CD4-positive, alpha-beta T cell (primary cell): ENCODE data around the gene KMO. TPM values are rescaled to one million over a fixed set of nuclear protein-coding genes. Genes with fewer than 3 reads are reported as not detected.

Source experiments
- ATAC-seq: fragments of 200-7000 bp; cut with Tn5 transposase; one replicate; pipeline ENCODE4 v1.10.0; 2022; ENCODE audit warnings: mild to moderate bottlenecking; ENCODE audit not compliant: poor library complexity
- CTCF ChIA-PET: fragments of 350-600 bp; sonication (Branson Sonifier 250); formaldehyde crosslinking; loops from one replicate; lab custom pipeline; 2021; ENCODE audit warnings: antibody characterized with exemption, inconsistent platforms; lab: Charles Lee
- POLR2A ChIA-PET: fragments of 350-600 bp; sonication (Branson Sonifier 250); formaldehyde crosslinking; loops from one replicate; lab custom pipeline; 2021; ENCODE audit warnings: antibody characterized with exemption, inconsistent platforms; lab: Charles Lee
- DNase-seq, 14 experiments: peaks; one replicate each; pipeline ENCODE4 v3.0.0-alpha.2; 2013 to 2020; ENCODE audit warnings: mixed read lengths in 2 of 14
- H3K27ac ChIP-seq, 2 donors: one replicate each; pipeline versions ENCODE4 v1.5.1 to v1.7.0; 2013; ENCODE audit warnings: low read length in 2 of 2, low read depth in 1 of 2, mild to moderate bottlenecking in 1 of 2
- H3K27me3 ChIP-seq, 2 experiments: 1 replicate in 1 of 2; 2 replicates in 1 of 2; pipeline versions ENCODE4 v1.6.1 to v1.7.0; 2013; ENCODE audit warnings: low read length in 2 of 2, control low read depth in 1 of 2, mild to moderate bottlenecking in 1 of 2, moderate library complexity in 1 of 2; ENCODE audit not compliant: insufficient read depth in 2 of 2, control insufficient read depth in 1 of 2
- H3K36me3 ChIP-seq: one replicate; pipeline ENCODE4 v1.6.1; 2013; ENCODE audit warnings: low read length, control low read depth; ENCODE audit not compliant: insufficient read depth
- H3K4me1 ChIP-seq: one replicate; pipeline ENCODE4 v1.6.1; 2013; ENCODE audit warnings: low read length, control low read depth; ENCODE audit not compliant: insufficient read depth
- H3K4me3 ChIP-seq: one replicate; pipeline ENCODE4 v1.5.1; 2013; ENCODE audit warnings: mild to moderate bottlenecking, low read length, moderate library complexity
- H3K9me3 ChIP-seq, 2 experiments: 1 replicate in 1 of 2; 2 replicates in 1 of 2; pipeline versions ENCODE4 v1.6.1 to v1.7.0; 2013; ENCODE audit warnings: low read length in 2 of 2, mild to moderate bottlenecking in 2 of 2, control low read depth in 1 of 2, moderate library complexity in 1 of 2; ENCODE audit not compliant: control insufficient read depth in 1 of 2, insufficient read depth in 1 of 2
- H3K27ac Mint-ChIP-seq: one replicate; pipeline ENCODE4 v1.8.0; 2020; ENCODE audit warnings: mixed read lengths
- H3K27me3 Mint-ChIP-seq: one replicate; pipeline ENCODE4 v1.8.0; 2021; ENCODE audit warnings: mixed read lengths
- H3K36me3 Mint-ChIP-seq: one replicate; pipeline ENCODE4 v1.8.0; 2021; ENCODE audit warnings: low read depth, mixed read lengths
- H3K4me1 Mint-ChIP-seq: one replicate; pipeline ENCODE4 v1.8.0; 2021; ENCODE audit warnings: low read depth, mixed read lengths
- H3K4me3 Mint-ChIP-seq: one replicate; pipeline ENCODE4 v1.8.0; 2020; ENCODE audit warnings: mild to moderate bottlenecking, mixed read lengths
- H3K9me3 Mint-ChIP-seq: one replicate; pipeline ENCODE4 v1.8.0; 2020; ENCODE audit warnings: mixed read lengths
- CTCF ChIP-seq: fragments of 200-600 bp; IDR thresholded peaks from one replicate; pipeline ENCODE4 v1.8.0; 2022; ENCODE audit warnings: antibody characterized with exemption, mild to moderate bottlenecking
- intact Hi-C, 2 experiments: fragments of 100-400 bp; cut with DNase I in 1 of 2; cut with micrococcal nuclease in 1 of 2; formaldehyde crosslinking; loops; one replicate each; pipeline versions ENCODE4 v1.15.1 to v1.9.0; 2023 to 2025; cut with DNase I, micrococcal nuclease
- total RNA-seq, 174 experiments: library from RNA in 2 of 174; stranded (reverse) in 2 of 174; gene quantifications; one replicate each; pipeline ENCODE4 v1.2.3 and lab custom pipeline; 2021 to 2026

Gene KMO
- total RNA-seq, 2 experiments from 2014 or later: not detected

- ChIA-PET CTCF (no interaction called here), POLR2A (interaction anchor here (0.5 kb wide), 1 partner anchor 1741 kb away, joined by 4 read pairs; no protein-coding TSS in a partner anchor)
- no peaks in the 10 kb centered on the region for H3K27me3 ChIP-seq
- H3K27ac Mint-ChIP-seq: no peak overlapping the region
- no peaks in the 10 kb centered on the region for H3K27me3 Mint-ChIP-seq
- ATAC-seq (no peak), DNase-seq (peak in 2 of 14 experiments; percentile 35 to 38)
- no peak for TF ChIP-seq CTCF
- H3K4me3 Mint-ChIP-seq: peak overlapping the region; percentile 36
- H3K9me3 Mint-ChIP-seq: no peaks in the 10 kb centered on the region
- peaks cover 2% of the 10 kb centered on the region for H3K4me1 ChIP-seq
- H3K4me3 ChIP-seq: no peak overlapping the region
- H3K4me1 Mint-ChIP-seq: peaks cover 6% of the 10 kb centered on the region
- H3K9me3 ChIP-seq: no peaks in the 10 kb centered on the region
- no peak overlapping the region for H3K27ac ChIP-seq
- H3K36me3 ChIP-seq: no peaks in the 10 kb centered on the region
- H3K36me3 Mint-ChIP-seq: no peaks in the 10 kb centered on the region
- intact Hi-C loops: loop anchor here (5.0 to 10.0 kb wide), 6 partner anchors 79 to 1794 kb away; partner anchors contain the start of gene MAP1LC3C (in 1 of the 2)
Measured at GRCh38 chr1:241533326-241534115, 1.3 kb downstream of the KMO start.

DNA sequence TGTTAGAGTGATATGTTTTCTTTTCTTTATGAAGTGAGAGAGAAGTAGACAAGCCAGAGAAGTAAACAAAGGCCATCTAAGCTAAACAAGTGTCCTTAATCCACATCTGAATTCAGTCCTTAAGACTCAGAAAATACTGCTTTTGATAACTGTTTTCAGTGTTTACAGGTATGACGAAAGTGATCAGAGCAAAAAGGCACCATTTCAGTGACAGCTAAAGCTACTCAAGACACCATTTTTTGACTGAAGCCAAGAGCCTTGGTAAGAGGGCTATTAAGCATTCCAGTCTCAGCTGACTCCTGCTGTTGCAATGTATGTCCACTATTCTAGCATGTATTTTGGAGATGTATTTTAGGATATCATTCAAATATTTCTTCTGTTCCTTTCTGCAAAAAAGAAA, 4.1 kb downstream of the KMO start:
- H3K36me3 Mint-ChIP-seq: no peaks in the 10 kb centered on the region
- Histone ChIP-seq H3K27me3 (no peaks in the 10 kb centered on the region), H3K36me3 (no peaks in the 10 kb centered on the region), H3K27ac (no peak overlapping the region), H3K4me3 (no peak overlapping the region), H3K4me1 (peaks cover 2% of the 10 kb centered on the region), H3K9me3 (no peaks in the 10 kb centered on the region)
- no peak overlapping the region for H3K4me3 Mint-ChIP-seq
- ChIA-PET POLR2A (interaction anchor here (0.6 to 1.3 kb wide), 3 partner anchors 15 to 331 kb away, joined by 3 read pairs; no protein-coding TSS in a partner anchor), CTCF (interaction anchor here (1.0 kb wide), 1 partner anchor 91 kb away, joined by 3 read pairs; no protein-coding TSS in a partner anchor)
- ATAC-seq: no peak
- TF ChIP-seq CTCF: no peak
- DNase-seq: no peak
- no peaks in the 10 kb centered on the region for H3K9me3 Mint-ChIP-seq
- intact Hi-C loops: loop anchor here in 1 of 2 experiments (10.0 kb wide), 1 partner anchor 1788 kb away; no protein-coding TSS in a partner anchor
- H3K4me1 Mint-ChIP-seq: peaks cover 4% of the 10 kb centered on the region
- H3K27ac Mint-ChIP-seq: no peak overlapping the region
- no peaks in the 10 kb centered on the region for H3K27me3 Mint-ChIP-seq

GRCh38 chr1:241536969-241537368, 4.8 kb downstream of the KMO start:
- no peak overlapping the region for H3K27ac Mint-ChIP-seq
- no peaks in the 10 kb centered on the region for H3K9me3 ChIP-seq
- no peaks in the 10 kb centered on the region for H3K36me3 ChIP-seq
- no peaks in the 10 kb centered on the region for H3K9me3 Mint-ChIP-seq
- CTCF ChIA-PET: interaction anchor here (1.0 kb wide), 1 partner anchor 90 kb away, joined by 3 read pairs; no protein-coding TSS in a partner anchor
- ATAC-seq (no peak), DNase-seq (no peak)
- POLR2A ChIA-PET: interaction anchor here (0.6 to 1.3 kb wide), 4 partner anchors 13 to 330 kb away, joined by 3 read pairs; no protein-coding TSS in a partner anchor
- no peak overlapping the region for H3K27ac ChIP-seq
- peaks cover 2% of the 10 kb centered on the region for H3K4me1 ChIP-seq
- H3K27me3 ChIP-seq: no peaks in the 10 kb centered on the region
- no peaks in the 10 kb centered on the region for H3K27me3 Mint-ChIP-seq
- H3K4me3 ChIP-seq: no peak overlapping the region
- H3K36me3 Mint-ChIP-seq: no peaks in the 10 kb centered on the region
- H3K4me1 Mint-ChIP-seq: no peaks in the 10 kb centered on the region
- intact Hi-C loops: loop anchor here in 1 of 2 experiments (10.0 kb wide), 1 partner anchor 1788 kb away; no protein-coding TSS in a partner anchor
- no peak overlapping the region for H3K4me3 Mint-ChIP-seq
- no peak for TF ChIP-seq CTCF
